ENCODE data around the gene MMS22L. TPM values are rescaled to one million over a fixed set of nuclear protein-coding genes. Genes with fewer than 3 reads are reported as not detected.

Gene MMS22L
- total RNA-seq, 2 experiments from 2014 or later: 41.3 to 50.9 TPM

DNA sequence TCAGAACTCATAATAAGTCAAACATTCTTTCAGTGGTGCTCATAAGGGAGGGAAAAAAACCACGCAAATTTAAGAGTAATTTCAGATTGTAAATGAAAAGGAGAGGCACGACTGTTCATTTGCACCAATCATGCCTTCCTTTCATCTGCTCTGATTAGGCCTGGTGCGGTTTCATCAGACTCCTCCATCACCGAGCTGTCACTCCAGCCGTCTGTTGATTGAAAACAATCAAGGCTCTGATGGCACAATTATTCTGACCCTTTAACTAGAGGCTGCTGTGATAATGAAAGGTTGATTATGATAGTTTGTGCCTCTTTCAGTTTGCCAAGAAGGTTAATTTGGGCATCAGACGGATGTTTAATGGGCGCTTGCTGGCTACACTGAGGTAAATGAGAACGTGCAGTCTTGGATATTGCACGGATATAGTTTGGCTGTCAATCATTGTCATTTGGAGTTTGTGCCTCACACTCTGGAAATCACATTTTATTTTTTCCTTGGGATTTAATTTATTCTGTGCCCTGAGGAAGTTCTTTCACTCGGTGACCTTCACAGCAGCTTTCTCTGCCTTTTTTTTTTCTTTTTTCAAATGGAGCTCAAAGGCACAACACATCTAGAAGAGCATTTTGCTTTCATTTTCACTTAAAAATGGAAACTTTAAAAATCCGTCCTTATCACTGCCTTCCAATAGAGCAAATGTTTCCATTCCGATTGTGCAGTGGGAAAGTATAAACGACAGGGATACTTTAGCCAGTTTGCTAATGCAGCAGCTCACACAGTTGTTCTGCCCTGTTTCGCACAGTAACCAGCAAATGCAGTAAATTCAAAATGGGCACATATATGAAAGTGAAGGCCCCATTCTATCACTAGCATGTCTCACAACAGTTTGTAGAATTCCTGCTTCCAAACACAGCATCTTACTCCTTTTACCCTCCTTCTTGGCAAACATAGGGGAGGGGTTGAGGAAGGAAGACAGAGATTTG lies 185.7 kb downstream of the MMS22L start:
- Mint-ChIP-seq H3K27ac (no peak overlapping the region), H3K4me1 (peaks cover 10% of the 10 kb centered on the region), H3K36me3 (no peaks in the 10 kb centered on the region), H3K9me3 (no peaks in the 10 kb centered on the region), H3K27me3 (no peaks in the 10 kb centered on the region), H3K4me3 (no peak overlapping the region)
- DNase-seq: no peak

DNA sequence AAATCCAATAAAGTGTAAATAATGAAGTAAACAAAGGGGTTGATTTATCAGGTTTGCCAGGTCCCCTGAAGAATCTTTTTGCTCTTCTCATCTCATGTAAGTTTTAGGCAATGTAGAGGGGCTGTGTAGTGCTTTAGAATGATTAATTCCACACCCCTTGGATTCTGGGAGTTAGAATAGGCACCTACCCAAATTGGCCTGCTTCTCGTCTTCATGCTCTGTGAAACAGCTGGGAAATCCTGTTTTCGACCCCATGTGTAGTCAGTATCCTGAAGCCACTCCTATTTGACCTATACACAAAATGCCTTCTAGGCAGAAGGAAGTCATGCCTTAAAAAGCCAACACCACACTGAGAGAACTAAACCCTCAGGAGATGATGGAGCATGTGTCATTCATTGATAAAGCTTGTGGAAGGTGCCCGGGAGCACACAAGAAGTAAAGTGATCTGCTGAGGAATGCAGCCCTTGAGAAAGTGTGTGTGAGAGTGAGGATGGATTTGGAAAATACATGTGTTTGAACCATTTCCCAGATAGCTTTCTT lies 187.6 kb downstream of the MMS22L start:
- Mint-ChIP-seq H3K4me3 (no peak overlapping the region), H3K27me3 (no peaks in the 10 kb centered on the region), H3K36me3 (no peaks in the 10 kb centered on the region), H3K9me3 (no peaks in the 10 kb centered on the region), H3K4me1 (peaks cover 7% of the 10 kb centered on the region), H3K27ac (no peak overlapping the region)
- DNase-seq: no peak

DNA sequence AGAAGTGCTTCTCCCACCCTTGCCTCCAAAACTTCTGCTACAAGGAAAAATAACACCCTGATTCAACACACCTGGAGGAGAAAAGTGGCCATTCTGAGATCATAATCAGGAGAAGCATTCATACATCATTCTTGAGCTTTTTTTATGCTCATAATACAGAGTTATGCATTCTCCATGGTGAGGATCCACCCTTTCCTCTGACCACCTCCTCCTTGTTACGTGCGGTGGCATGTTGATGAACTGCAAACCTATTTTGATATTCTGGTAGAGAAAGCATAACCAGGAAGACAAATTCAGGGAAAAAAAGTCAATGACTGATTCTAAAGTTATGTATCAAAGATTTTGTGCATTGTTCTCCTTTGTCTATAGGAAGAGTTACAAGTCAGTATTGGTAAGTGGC lies 188.6 kb downstream of the MMS22L start:
- DNase-seq: no peak
- no peaks in the 10 kb centered on the region for H3K36me3 Mint-ChIP-seq
- no peak overlapping the region for H3K27ac Mint-ChIP-seq
- H3K27me3 Mint-ChIP-seq: no peaks in the 10 kb centered on the region
- no peaks in the 10 kb centered on the region for H3K9me3 Mint-ChIP-seq
- H3K4me3 Mint-ChIP-seq: no peak overlapping the region
- peaks cover 7% of the 10 kb centered on the region for H3K4me1 Mint-ChIP-seq

DNA sequence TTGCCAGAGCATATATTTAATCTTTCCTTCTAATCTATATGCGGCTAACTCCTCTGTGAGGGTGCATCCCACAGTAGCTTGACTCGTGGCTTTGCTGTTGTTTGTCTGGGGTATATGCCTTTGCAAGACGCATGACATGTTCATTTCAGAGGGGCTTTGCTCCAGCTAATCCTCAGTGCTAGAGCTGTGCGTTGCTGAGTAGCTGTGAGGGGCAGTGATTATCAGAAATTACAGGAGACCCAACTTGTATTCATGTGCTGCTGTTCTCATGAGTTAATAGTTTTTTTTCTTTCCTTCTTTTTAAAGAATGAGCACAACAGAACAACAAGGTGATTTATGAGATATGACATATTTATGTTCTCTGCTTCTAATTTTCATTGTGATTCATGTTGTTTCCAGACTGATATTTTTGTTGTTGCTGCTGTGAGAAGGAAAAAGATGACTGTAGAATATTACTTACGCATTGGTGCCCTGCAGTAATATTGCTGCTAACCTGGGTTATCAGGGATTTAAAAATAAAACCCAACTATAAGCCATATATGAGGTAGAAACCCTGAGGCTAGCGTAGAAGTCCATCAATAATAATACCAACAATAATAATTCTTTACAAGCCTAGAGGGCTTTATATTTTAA lies 190.2 kb downstream of the MMS22L start:
- Mint-ChIP-seq H3K4me1 (peaks cover 7% of the 10 kb centered on the region), H3K36me3 (no peaks in the 10 kb centered on the region), H3K27me3 (no peaks in the 10 kb centered on the region), H3K9me3 (no peaks in the 10 kb centered on the region), H3K4me3 (no peak overlapping the region), H3K27ac (no peak overlapping the region)
- no peak for DNase-seq

Data from activated naive CD8-positive, alpha-beta T cell treated with anti-CD3 and anti-CD28 coated beads for 36 hours (primary cell).